NK-92 (cell line): ENCODE measurements around the gene ADORA2B.
"Not testable (repeated sequence)": the region's sequence is repeated elsewhere in the genome, so short reads cannot be mapped to it uniquely, and the experiment has no call there.

Experiments
- DNase-seq: peaks from one replicate; lab custom pipeline; 2025; ENCODE audit not compliant: unreplicated experiment; lab: John Stamatoyannopoulos, UW

ADORA2B gene

DNA sequence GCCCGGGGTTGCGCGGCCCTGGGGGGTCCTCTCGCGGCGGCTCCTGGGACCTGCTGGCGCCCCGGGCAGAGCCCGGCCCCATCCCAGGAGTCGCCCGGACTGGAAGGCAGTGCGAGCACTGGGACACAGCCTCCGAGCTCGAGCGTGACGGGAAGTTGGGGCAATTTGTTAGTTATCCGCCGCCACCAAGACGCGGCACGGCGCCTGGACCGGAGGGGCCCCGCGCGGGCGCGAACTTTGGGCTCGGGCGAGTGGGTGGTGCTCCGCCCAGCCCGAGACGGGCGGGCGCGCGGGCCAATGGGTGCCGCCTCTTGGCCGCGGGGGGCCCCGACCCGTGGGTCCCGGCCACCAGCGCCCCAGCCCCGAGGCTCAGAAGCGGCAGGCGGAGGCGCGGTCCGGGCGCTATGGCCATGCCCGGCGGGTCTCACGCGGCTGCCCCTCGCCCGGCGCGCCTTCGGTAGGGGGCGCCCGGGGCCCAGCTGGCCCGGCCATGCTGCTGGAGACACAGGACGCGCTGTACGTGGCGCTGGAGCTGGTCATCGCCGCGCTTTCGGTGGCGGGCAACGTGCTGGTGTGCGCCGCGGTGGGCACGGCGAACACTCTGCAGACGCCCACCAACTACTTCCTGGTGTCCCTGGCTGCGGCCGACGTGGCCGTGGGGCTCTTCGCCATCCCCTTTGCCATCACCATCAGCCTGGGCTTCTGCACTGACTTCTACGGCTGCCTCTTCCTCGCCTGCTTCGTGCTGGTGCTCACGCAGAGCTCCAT lies at the start of gene ADORA2B:
Gene ADORA2B (plus strand): TSS at position 372 of the 768 bp plus-strand sequence. CDS start 119 bp downstream, at position 491.
- DNase-seq: no peak

DNA sequence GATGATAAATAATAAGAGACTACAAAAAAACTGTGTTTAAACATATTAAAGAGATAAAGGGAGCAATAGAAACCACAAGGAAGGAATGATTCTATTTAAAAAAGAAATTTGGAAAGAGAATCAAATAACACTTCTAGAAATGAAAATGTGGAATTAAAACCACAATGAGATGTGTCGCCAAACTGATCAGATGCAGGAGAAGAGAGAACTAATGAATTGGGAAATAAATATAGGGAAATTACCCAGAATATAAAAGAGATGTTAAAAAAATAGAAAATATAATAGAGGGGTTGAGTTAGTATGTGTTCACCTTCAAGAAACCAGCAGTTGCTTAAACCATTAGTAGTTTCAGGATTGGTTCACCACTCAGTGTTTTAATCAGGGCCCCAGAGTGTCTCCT lies 48.7 kb upstream of the ADORA2B start:
- no peak for DNase-seq

DNA sequence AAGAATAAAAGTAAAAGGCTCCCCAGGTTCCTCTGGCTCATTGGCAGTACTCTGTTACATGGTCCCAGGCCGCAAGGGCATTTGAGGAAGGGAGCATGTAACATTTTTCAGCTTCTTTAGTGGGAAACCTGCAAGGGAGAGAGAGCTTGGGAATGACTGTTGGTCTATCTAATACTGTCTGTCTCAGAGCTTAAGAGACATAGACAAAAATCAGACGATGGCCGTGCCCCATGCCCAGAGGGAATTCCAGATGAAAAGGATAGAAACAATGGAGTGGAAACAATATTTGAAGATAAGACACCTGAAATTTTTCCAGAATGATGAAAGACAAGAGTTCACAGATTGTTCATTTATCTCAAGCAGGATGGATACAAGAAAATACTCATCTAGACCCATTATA lies 48.1 kb upstream of the ADORA2B start:
- no peak for DNase-seq

DNA sequence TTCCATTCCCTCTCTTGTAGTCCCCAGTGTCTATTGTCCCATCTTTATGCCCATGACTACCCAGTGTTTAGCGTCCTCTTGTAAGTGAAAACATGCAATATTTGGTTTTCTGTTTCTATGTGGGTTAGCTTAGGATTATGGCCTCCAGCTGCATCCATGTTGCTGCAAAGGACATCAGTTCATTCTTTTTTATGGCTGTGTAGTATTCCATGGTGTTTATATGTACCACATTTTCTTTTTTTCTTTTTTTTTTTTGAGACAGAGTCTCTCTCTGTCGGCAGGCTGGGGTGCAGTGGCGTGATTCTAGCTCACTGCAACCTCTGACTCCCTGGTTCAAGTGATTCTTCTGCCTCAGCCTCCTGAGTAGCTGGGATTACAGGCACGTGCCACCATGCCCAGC lies 45.3 kb upstream of the ADORA2B start:
- DNase-seq: not testable (repeated sequence)

DNA sequence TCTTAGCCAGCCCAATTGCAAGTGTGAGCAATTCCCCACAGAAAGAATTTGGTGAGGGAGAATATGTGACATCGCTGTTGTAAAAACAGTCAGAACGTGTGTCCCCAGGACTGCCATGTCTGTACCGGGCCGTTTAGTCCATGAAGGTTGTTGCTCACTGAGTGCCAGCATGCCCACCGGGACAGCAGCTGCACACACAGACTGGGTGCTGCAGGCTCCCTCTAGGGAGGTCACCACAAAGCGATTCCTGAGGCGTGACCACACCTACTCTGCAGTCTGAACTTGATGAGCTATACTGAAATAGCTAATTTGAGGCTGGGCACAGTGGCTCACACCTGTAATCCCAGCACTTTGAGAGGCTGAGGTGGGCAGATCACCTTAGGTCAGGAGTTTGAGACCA lies 44.1 kb upstream of the ADORA2B start:
- no peak for DNase-seq

DNA sequence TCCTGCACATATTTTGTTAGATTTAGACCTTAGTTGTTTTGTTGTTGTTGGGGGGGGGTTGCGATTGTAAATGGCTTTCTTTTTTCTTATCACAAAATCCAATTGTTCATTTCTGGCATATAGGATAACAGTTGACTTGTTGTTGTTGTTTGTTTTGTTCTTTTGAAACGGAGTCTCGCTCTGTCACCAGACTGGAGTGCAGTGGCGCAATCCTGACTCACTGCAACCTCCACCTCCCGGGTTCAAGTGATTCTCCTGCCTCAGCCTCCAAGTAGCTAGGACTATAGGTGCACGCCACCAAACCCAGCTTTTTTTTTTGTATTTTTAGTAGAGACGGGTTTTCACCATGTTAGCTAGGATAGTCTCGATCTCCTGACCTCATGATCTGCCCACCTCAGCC lies 39.7 kb upstream of the ADORA2B start:
- DNase-seq: not testable (repeated sequence)

DNA sequence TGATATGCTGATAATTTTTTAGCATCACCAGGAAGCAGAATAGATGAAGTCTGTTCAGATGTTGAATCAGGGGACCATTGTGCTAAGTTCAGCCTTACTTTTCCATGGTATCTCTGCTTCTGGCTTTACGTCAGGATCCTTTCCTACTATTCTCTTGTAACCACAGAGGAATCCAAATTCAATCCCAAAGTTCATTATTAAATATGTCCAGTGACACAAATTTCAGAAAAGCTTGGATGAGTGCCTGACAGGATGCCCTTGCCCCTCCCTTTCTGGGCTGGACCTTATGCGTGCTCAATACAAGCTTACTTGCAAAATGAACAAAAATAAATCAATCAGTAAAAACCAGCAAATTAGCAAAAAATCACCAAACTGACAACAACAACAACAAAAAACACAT lies 37.6 kb upstream of the ADORA2B start:
- no peak for DNase-seq

DNA sequence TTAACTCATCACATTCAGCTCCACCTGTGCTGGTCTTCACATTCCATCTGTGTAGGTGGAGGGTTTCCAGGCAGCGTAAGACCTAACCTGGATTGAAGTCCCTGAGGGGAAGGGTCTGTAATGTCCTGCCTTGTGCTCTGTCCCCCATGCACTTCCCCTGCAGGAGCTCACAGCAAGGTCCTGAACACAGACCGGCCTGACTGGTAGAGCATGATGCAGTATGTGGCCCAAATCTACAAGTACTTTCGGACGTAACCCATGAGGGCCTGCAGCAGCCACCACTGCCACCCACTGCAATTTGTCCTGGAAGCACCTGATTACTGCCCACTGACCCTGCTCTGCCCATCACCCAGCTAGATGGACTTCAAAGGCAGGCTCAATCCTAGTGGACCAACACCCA lies 36.6 kb upstream of the ADORA2B start:
- no peak for DNase-seq

DNA sequence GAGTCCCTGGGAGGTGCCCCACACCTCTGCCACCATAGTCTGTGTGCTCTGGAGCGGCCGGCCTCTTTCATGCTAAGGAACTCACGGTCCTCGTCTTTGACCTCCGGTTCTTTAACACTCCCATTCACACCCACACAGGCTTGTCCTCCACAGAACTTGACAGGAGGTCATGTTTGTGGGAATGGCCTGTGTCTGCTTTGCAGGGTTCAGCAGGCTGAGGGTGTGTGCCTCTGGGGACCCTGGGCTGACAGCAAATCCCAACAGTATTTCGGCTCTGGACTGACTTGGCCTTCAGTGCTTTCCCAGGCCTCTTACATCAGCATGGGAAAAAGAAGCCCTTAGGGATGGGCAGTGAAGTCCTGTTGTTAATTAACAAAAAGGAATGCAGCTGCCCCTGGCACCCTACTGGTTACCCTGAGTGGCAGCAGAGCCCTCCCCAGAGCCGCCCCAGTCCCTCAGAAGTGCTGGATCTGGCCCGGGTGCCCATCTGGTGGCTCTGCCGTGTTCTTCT lies 35.4 kb upstream of the ADORA2B start:
- no peak for DNase-seq

DNA sequence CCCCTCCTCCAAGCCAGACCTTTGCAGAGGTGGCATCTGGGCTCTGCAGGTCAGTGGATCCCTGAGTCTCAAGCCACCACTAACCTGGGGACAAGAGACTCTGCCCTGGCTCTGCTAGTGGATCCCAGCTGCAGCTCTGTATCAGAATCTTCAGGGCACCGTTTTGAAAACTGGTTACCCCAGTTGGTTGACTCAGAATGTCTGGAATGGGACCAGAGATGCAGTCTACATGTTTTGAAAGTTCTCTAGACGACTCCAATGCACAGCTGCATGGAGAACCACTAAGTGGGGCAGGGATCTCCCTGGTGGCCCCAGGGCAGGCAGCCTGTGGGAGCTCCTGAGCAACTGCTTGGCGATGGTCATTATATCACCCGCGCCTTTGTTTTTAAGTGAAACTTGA lies 34.1 kb upstream of the ADORA2B start:
- no peak for DNase-seq

DNA sequence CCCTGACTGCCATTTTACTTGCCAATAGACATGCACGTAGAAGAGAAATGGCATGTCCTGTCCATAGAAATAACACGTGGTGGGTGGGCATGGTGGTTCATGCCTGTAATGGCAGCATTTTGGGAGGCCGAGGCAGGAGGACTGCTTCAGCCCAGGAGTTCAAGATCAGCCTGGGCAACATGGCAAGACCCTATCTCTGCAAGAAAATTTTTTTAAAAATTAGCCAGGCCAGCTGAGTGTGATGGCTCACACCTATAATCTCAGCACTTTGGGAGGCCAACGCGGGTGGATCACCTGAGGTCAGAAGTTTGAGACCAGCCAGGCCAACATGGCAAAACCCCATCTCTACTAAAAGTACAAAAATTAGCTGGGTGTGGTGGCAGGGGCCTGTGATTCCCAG lies 33.2 kb upstream of the ADORA2B start:
- DNase-seq: not testable (repeated sequence)

DNA sequence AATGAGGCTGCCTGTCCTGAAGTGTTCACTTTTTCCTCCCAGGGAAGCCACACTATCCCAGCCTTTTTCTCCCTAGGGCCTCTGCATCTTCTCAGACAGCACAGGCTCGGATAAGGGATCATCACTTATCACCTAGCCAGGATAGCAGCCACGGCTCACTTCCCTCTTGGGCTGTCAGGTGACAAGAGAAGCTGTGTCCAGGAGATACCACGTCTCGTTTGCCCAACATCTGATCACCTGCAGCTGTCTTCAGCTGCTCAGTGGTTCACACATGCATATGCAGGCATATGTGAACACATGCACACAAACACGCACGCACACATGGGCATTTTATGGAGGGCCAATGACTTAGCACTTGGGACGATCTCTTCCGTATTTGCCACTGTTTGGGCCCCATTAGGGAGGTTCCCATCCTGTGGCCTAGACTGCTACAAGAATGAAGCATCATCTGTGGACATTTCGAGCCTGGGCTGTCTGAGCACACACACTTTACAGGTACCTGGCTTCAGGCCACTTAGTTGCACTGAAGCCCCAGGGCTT lies 32.4 kb upstream of the ADORA2B start:
- no peak for DNase-seq

DNA sequence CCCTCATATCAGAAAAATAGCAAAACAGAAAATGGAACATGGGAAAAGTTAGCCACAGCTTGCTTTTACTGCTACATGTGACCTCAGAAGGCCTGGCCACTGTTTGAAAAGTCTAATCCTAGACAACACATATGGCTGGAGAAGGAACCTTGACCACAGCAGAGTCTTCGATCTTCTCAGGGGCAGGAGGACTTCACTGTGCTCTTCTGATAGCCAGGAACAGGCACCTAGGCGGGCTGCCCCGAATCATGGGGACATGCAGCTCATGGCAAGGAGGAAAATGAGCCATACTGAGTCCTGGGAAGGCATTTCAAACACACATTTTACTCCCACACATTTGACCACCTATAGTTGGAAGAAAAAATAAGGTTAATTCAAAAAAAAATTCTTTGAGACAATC lies 31.1 kb upstream of the ADORA2B start:
- DNase-seq: no peak

DNA sequence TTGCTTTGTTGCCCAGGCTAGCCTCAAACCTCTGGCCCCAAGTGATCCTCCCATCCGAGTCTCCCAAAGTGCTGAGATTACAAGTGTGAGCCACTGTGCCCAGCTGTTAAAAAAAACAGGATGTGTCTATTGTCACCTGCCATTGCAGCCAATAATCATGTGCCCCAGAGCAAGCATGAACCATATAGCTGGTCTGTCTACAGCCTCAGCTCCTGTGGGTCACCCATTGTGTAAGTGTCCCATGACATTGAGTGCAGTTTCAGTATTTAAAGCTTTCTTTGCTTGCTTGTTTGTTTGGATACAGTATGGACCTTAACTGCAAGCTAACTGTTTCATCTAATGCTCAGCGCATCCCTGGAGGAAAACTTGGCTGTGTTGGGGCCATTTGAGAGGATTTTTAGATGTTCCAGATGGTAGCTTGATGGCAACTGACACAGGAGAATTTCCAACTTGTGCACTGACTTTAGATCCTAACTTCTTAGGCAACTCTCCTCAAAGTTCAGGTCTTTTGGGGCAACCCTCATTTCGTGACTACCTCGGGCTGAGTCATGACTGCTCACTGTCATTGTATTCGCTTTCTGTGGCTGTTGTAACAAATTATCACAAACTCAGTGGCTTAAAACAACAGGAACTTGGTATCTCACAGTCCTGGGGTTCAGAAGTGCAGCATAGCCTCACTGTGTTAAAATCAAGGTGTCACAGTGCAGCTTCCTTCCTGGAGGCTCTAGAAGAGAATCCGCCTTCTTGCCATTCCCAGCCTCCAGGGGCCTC lies 30.3 kb upstream of the ADORA2B start:
- DNase-seq: no peak

DNA sequence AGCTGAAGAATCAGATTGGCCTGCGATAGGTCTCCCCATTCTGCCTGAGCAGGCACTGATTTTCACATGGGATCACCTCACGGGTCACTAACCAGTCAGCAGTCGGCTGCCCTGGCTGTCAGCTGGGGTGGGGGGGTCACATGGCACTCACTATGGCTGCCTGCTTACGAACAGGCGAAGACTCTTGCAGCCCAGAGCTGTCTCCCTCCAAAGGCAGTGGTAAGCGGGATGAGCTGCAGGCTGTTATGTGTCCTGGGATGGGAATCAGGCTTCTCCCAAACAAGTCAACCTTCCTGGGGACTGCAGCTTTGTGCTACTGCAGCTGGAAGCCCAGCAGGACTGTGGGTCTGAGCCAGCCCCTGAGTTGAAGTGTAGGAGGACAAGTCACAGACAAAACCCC lies 29.0 kb upstream of the ADORA2B start:
- DNase-seq: no peak

DNA sequence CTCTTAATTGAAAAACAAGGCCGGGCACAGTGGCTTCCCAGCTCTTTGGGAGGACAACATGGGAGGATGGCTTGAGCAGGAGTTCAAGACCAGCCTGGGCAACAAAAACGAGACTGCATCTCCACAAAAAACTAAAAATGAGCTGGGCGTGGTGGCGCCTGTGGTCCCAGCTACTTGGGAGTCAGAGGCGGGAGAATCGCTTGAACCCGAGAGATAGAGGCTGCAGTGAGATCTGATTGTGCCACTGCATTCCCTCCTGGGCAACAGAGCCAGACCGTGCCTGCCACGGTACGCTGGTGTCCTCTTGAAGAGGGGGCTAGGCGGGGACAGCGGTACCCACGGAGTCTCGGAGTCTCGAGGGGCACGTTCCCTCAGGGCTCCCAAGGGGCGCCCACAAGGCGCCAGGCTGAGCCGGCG lies 27.9 kb upstream of the ADORA2B start:
- no peak for DNase-seq

DNA sequence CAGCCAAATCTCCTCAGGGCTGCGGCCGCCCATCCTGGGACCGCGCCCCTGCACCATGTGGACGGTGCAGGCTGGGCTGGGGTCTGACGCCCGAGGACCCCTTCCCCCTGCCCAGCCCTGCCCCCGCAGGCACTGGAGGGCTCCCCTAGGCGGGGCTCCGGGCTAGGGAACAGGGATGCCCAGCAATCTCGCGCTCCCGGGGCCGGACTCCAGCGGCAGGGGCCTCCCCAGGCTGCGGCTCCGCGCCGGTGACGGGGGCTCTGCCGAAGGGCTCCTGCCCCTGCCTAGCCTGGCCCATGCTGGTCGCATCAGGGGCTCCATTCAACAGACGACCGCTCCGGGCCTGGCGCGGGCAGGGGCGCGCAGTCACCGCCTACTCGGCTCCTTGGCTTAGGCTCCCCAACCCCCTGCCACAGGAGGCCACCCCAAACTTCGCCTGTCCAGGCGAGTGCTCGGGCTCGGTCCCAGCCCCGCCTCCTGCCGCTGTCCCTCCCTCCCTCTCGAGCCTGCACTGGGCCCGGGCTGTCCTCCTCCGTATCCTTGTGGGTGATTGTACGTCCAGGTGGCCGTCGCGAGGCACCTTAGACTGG lies 27.4 kb upstream of the ADORA2B start:
- DNase-seq: no peak

DNA sequence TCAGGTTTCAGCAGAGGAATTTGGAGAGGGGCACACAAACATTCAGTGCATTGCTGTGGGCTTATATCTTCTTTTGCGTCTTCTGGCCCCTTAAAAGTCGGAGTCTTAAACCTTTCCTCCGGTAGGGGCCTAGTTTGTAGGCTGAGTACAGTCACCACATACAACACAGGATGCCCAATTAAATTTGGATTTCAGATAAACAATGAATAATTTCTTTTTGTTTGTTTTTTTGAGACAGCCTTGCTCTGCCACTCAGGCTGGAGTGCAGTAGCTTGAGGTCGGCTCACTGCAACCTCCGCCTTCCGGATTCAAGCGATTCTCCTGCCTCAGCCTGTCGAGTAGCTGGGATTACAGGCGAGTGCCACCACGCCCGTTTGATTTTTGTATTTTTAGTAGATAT lies 26.7 kb upstream of the ADORA2B start:
- no peak for DNase-seq

DNA sequence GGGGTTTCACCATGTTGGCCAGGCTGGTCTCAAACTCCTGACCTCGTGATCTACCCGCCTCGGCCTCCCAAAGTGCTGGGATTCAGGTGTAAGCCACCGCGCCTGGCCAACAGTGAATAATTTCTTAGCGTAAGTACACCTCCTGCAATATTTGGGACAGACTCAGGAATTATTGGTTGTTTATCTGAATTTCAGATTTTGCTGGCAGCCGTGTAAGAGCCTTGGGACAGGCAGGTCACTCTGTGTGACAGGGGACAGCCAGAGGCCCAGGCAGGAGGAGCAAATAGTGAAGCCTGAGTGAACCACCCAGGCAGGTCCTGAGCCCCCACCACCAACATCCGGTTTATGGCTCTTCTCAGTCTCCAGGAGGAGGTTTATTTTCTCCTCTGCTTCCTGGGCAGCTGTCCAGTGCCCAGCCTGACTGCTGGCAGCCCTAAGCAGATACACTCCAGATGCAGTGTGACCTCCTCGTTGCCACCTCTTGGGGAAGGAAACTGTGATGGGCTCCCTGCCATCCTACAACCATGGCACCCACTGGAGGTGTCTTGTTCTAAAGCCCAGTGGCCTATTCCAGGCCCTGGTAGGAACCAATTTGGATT lies 26.2 kb upstream of the ADORA2B start:
- no peak for DNase-seq

DNA sequence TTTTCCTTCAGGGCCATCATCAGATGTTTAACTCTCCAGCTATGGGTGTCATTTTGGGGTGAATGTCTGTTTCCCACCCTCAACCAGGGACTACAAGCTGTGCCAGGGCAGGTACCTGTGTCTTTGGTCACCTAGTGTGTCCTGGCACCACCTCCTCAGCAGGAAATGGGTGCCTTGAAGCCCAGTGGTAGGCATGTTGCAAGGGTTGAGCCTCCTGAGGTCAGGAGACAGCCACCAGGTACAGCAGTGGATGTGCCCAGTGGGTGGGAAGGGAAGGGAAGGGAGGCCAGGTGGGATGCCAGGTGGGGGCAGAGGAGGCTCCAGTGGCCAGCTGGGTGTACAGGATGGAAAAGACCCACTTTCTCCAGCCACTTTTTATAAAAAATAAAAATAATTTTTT lies 25.5 kb upstream of the ADORA2B start:
- no peak for DNase-seq

DNA sequence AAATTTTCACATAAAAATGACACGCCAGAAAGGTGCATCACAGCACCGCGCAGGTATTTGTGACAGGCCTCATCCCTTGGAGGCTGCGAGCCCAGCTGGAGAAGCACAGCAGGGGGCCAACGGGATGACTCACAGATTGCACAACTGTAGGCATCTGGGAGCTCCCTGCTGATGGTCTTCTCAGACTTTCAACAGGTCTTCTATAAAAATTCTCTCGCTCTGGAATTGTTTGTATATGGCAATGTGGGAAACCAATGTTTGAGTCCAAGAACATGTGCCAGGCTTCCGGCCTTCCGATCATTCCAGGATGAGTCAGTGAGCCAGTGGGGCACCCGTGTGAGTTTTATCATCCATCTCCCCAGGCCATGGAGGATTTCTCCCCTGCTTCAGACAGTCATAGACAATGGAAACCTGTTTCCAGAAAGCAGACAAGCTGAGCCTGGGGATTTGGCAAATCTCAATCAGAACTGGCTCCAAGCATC lies 24.1 kb upstream of the ADORA2B start:
- no peak for DNase-seq
